VCaP (cell line): ENCODE data around the gene RPL34.
A peak's percentile ranks its signal among the peaks of the same experiment; 100 is the strongest.

Experiments
- H3K27ac ChIP-seq: fragments of 450-650 bp; 2 replicates; pipeline ENCODE4 v1.5.1; 2017
- CTCF ChIP-seq: fragments of 450-650 bp; conservative IDR thresholded peaks from 2 replicates; pipeline ENCODE4 v1.5.1; 2017; ENCODE audit warnings: mild to moderate bottlenecking, moderate library complexity

The RPL34 gene

GRCh38 chr4:108646706-108647105 is 26.3 kb downstream of the RPL34 start:
- TF ChIP-seq CTCF, result no peak
- H3K27ac ChIP-seq, result no peak overlapping the region

- peak overlapping the region; percentile 84 for H3K27ac ChIP-seq
- no peak for TF ChIP-seq CTCF
These were observed 29.5 kb downstream of the RPL34 start for GRCh38 chr4:108649863-108650211.

- H3K27ac ChIP-seq, result peak within 1 kb of the TSS; percentile 84
These were observed 30.0 kb downstream of the RPL34 start, which contains the start of gene OSTC for GRCh38 chr4:108650212-108651013. Gene OSTC (plus strand): TSS chr4:108650599. CDS start chr4:108650656, 57 bp downstream.

GRCh38 chr4:108651014-108651791 is 30.8 kb downstream of the RPL34 start:
- no peak for TF ChIP-seq CTCF
- H3K27ac ChIP-seq, result peak overlapping the region; percentile 84

More at GRCh38 chr4:108650212-108651013, 30.0 kb downstream of the RPL34 start, which contains the start of gene OSTC:
- no peak for TF ChIP-seq CTCF

- H3K27ac ChIP-seq, result no peak overlapping the region
- no peak for TF ChIP-seq CTCF
These were observed 42.3 kb downstream of the RPL34 start for GRCh38 chr4:108662629-108663028.

GRCh38 chr4:108674356-108674977 is 54.1 kb downstream of the RPL34 start:
- H3K27ac ChIP-seq, result no peak overlapping the region
- no peak for TF ChIP-seq CTCF
